PFSK-1 (cell line): Measurements from ENCODE around the gene GPSM1.

Experiments
- POLR2AphosphoS5 ChIP-seq: IDR thresholded peaks from 2 replicates; pipeline ENCODE4 v1.6.1; 2012; ENCODE audit warnings: low read depth, mild to moderate bottlenecking, control low read depth, low read length, moderate library complexity
- REST ChIP-seq, 2 experiments: IDR thresholded peaks; 2 replicates each; pipeline versions ENCODE4 v1.6.1 to v1.8.0; 2011 to 2012; ENCODE audit warnings: low read depth in 2 of 2, low read length in 2 of 2, control low read depth in 1 of 2, inconsistent platforms in 1 of 2, mild to moderate bottlenecking in 1 of 2, moderate library complexity in 1 of 2; ENCODE audit not compliant: insufficient read depth in 1 of 2
- SIN3A ChIP-seq: IDR thresholded peaks from 2 replicates; pipeline ENCODE4 v1.6.1; 2012; ENCODE audit warnings: mild to moderate bottlenecking, low read length, moderate library complexity, borderline replicate concordance; ENCODE audit not compliant: insufficient read depth
- TAF1 ChIP-seq: IDR thresholded peaks from 2 replicates; pipeline ENCODE4 v1.6.1; 2012; ENCODE audit warnings: low read length, control low read depth, borderline replicate concordance; ENCODE audit not compliant: insufficient read depth

- TF ChIP-seq TAF1 (peak; percentile 88; the same call in 1 of the 2 replicates), POLR2AphosphoS5 (peak; percentile 61), SIN3A (no peak), REST (IDR thresholded peaks at IDR 0.05; ENCODE audit: insufficient read depth in 1 of 2, low read depth in 2 of 2, low read length in 2 of 2) (0 out of 4 replicates have a peak, but pooled peaks of 1 of the 2 experiments have one; percentile 23)
Measured at GRCh38 chr9:136400038-136400834, 72.9 kb downstream of the GPSM1 start, which contains the start of gene SNAPC4.
